ENCODE data around the gene TEX261.

The TEX261 gene

DNA sequence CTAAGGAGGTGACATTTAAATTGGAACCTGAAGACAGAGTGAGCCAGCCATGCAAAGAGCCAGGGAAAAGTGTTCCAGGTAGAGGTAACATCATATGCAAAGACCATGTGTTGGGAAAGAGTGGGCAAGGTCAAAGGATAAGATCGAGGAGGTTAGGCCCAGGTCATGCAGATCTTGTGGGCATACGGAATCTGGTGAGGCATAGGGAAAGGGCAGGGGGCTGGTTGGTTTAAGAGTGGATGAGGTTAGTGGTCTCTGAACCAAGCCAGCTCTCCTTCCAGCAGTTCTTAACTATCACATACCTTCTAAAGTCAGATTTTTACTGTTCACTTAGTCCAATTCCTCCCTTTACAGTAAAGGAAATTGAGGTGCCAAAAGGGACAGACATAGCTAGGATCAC lies 13.3 kb downstream of the TEX261 start:
- no peak for DNase-seq

GRCh38 chr2:70979626-70980025 lies 15.0 kb downstream of the TEX261 start:
- no peak for DNase-seq

GRCh38 chr2:70979180-70979488 lies 15.5 kb downstream of the TEX261 start:
- no peak for DNase-seq

DNA sequence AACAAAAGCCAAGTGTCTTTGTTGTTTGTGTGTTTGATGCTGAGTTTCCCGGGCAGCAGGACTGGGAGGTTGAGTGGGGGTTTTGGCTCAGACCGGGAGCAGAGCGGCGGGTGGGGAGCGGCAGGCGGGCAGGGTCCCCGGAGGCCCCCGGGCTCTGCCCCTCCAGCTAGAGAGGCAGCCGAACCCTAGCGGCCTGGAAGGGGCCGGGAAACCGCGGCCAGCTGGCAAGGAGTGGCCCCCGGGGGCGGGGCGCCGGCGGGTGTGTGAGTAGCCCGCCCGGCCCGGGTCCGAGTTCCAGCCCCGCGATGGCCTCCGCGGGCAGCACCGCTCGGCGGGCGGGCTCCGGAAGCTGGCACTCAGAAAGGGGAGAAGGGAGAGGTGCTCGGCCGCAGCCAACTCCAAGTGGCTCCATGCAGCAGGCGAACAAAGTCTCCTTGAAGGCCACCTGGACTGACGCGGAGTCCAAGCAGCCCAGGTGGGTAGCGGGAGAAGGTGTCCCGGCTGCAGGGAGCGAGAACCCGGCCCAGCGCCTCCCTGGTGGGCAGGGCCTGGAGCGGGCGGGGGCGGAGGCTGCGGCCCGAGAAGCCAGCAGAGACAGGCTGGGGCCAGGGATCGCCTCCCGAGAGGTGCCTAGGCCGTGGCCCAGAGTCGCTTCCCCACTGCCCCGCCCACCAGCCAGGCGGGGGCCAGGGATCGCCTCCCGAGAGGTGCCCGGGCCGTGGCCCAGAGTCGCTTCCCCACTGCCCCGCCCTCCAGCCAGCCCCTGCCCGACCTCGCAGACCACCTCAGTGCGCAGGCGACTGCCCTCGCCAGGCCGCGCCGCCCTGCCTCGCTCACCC lies 16.1 kb downstream of the TEX261 start, which contains the start of gene ANKRD53:
Gene ANKRD53, plus strand, starts transcription at position 290 of the 839 bp plus-strand sequence. Its CDS starts 16 bp downstream, at position 306.
- DNase-seq = no peak

GRCh38 chr2:70977605-70978205 lies 17.0 kb downstream of the TEX261 start:
- no peak for DNase-seq

DNA sequence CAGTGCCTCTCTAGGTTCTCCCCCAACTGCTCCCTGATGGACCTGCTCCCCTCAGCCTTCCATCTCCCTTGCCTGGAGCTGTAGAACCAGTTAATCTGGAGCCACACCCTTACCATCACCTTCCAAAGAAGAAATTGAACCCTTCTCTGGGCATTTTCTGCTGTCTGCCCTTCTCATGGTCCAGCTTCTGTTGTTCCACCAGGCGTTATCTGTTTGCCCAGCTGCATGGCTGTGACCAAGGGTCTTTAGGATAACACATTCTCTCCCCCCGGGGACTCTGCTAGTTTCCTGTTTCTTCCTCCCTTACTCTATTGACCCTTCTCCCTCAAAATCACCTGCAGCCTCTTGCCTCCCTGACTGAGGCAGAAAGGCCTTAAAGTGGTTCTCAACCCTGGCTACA lies 19.4 kb downstream of the TEX261 start:
- DNase-seq = no peak

GRCh38 chr2:70974592-70974991 lies 20.1 kb downstream of the TEX261 start:
- no peak for DNase-seq

- no peak for DNase-seq
Measured at GRCh38 chr2:70967189-70967588, 27.5 kb downstream of the TEX261 start.

DNA sequence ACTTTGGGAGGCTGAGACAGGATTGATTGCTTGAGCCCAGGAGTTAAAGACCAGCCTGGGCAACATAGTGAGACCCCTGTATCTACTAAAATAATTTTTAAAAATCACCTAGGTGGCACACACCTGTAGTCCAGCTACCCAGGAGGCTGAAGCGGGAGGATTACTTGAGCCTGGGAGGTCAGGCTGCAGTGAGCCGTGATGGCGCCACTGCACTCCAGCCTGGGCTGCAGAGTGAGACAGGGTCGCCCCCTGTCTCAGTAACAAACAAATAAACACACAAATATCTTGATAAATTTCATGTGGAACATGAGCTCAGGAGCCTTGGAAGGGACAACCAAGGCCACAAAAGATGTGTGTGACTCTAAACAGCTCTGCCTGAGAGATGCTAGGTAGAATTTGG lies 28.0 kb downstream of the TEX261 start:
- DNase-seq = no peak

DNA sequence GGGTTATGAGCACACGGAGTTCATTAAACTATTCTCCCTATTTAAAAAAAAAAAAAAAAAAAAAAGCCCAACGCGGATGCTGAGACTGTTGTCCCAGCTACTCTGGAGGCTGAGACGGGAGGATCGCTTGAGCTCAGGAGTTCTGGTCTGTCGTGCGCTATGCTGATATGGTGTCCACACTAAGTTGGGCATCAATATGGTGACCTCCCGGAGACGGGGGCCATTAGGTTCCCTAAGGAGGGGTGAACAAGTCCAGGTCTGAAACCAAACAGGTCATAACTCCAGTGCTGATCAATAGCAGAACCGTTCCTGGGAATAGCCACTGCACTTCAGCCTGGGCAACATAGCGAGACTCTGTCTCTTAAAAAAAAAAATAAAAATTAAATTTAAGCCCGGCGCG lies 29.2 kb downstream of the TEX261 start:
- DNase-seq = no peak

GRCh38 chr2:70964596-70965386 lies 29.9 kb downstream of the TEX261 start:
- DNase-seq = peak; percentile 69

DNA sequence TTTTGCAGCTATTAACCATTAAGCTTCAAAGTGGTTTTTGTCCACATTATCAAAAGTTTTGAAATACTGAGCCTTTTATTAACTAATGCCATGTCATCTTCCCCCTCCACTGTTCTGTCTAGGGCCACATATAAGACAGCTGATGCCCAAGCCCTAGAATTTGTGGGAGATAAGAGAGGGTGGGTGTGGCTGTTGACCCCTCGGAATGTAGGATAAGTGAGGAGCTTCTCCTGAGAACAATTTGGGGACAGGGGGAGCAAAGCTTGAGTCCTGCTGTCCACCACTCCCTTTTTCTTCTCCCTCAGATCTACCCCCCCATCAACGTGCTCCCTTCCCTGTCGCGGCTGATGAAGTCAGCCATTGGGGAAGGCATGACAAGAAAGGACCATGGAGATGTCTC lies 30.5 kb downstream of the TEX261 start:
- DNase-seq = no peak

DNA sequence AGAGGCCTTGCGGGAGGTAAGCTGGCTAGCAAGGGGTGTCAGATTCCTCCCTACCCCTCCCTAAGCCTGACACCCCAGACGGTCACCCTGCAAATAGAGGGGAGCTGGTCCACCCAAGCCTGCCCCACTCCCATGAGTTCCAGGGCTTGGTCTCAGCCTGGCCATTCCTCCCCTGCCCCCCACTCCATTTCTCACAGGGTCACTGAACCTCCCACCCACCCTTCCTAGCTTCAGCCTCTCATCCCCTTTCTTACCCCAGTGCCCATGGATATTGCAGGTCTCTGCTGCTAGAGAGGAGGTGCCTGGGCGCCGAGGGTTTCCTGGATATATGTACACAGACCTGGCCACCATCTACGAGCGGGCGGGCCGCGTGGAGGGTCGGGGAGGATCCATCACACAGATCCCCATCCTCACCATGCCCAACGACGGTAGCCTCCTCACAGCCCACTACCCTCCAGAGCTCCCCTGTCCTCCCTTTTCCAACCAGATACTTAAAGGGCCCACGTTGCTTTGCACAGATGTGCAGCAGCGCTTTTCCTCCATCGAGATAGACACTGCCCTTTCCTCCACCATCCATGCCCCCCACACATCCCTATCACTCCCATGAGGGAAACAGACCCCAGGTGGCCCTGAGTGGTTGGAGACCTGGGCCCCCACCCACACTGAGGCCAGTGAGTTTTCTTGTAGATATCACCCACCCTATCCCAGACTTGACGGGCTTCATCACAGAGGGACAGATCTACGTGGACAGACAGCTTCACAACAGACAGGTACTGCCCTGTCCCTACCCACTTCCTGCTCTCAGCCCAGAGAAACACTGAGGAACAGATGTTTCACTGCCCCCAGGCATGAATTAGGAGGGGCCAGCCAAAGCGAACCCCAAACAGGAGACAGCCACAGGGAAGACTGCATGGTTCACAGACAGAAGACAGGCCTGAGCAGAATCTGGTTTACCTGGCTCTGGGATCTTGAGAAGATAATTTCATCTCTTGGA lies 31.5 kb downstream of the TEX261 start:
- DNase-seq = no peak

DNA sequence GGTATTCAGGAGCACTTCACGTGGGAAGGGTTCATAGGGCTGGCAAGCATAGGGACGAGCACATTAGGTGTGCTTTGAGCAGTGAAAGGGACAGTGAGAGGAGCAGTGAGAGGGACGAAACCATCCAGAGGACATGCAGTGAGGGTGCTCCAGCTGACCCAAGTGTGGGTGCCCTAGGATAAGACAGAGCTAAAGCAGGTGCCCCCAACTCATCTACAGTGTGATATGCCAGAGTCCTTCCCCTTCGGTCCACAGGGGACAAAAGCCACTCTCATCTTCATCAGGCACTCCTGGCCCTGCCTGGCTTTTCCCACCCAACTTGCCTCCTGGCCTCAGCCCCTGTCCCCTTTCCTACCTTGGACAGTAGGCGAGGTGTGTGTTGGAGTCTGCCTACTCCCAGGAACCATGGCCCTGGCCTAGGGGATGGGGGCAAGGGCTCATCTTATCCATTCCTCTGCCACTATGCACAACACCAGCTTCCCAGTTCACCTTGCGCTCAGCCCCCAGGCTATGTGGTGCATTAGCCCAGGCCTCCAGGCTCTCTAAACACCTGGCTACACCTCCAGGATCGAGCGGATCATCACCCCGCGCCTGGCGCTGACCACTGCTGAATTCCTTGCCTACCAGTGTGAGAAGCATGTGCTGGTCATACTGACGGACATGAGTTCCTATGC lies 32.3 kb downstream of the TEX261 start:
- DNase-seq = no peak

- no peak for DNase-seq
Measured at GRCh38 chr2:70961648-70961994, 33.1 kb downstream of the TEX261 start.

DNA sequence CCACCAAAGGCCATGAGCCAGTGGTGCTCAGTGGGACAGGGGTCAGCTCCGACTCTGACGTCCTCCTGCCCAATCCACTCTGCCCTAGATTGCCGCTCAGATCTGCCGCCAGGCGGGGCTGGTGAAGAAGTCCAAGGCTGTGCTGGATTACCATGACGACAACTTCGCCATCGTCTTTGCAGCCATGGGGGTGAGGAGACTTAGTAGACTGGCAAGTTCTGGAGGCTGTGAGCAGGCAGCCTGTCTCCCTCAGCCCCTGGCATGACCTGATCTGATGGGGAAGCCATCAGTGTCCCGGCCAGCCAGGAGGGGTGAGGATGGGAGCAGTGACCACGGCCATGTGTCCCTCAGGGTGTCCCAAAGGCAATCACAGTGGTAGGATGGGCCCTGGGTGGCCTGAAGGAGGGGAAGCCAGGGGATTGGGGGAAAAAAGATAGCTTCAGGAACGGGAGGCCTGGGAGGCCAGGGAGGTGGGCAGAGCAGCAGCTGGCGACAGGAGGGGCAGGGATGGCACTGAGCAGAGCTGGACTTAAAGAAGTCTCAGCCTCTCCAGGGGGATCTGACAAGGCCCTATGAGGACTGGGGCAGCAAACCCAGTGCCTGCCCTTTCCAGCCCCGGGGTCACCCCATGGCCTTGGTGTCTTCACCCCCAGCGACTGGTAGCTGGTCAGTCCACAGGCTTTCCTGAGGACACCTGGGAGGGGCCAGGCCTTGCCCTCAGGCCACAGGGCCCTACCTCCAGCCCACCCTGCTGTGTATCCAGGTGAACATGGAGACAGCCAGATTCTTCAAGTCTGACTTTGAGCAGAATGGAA lies 33.6 kb downstream of the TEX261 start:
- peak; percentile 6 for DNase-seq

GRCh38 chr2:70959851-70960832 lies 34.5 kb downstream of the TEX261 start:
- DNase-seq = peak; percentile 6

- peak; percentile 5 for DNase-seq
Measured at GRCh38 chr2:70959271-70959761, 35.4 kb downstream of the TEX261 start.

- DNase-seq = no peak
Measured at GRCh38 chr2:70958759-70959158, 35.9 kb downstream of the TEX261 start.

- no peak for DNase-seq
Measured at GRCh38 chr2:70957798-70958197, 36.9 kb downstream of the TEX261 start.

Measured in activated CD4-positive, alpha-beta T cell treated with anti-CD3 and anti-CD28 coated beads for 1 hour (primary cell).